ENCODE results near the gene GPC3.

DNA sequence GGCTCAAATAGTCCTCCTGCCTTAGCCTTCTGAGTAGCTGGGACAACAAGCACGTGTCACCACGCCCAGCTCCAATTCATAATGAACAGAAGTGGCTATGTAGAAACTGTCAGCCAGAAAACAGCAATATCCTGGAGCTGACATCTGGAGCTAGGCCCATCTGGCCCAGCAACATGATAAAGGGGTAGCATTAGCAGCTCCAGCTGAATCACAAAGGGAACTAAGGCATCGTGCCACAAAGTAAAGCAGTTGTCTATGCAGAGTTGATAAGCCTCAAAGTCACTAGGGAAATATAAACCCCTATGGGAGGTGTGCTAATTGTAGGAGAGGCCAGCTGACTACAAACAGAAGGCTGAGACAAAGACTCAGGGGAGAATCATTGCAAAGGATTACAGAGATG is 299.6 kb downstream of the GPC3 start:
- TF ChIP-seq EZH2 (IDR thresholded peaks at IDR 0.05; ENCODE audit: borderline replicate concordance, low read length): no peak
- TF ChIP-seq CTCF (IDR thresholded peaks at IDR 0.05; ENCODE audit: low read length): no peak
